ENCODE results near the gene PPM1L. TPM values are rescaled to one million over a fixed set of nuclear protein-coding genes. Genes with fewer than 3 reads are reported as not detected.

Gene PPM1L
- total RNA-seq, 1 experiment from 2014 or later, result 5.0 TPM

DNA sequence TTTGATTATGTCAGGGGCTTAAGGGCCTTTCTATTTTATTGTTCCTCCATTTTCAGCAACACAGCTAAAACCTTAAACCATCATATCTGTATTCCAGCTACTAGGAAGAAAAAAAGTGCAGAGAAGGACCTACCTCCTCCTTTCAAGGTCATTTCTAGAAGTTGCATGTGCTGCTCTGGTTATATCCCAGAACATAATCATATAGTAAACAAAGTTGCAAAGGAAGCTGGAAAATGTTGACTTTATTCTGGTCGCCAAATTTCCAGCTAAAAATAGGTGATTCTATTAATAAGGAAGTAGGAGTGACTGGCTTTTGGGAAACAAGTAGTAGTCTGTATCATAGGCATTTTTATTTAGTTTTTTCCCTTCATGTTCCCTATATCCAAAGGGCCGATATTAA is 370.5 kb downstream of the PPM1L start:
- BruUV-seq (replicated peaks), result no TSS peak
- no peaks in the 10 kb centered on the region for H3K36me3 ChIP-seq (ENCODE audit: low read depth)
- H3K4me3 ChIP-seq, result no peak overlapping the region
- CTCF ChIA-PET, result no interaction called here
- intact Hi-C loops (cut with micrococcal nuclease; ENCODE audit: unreplicated experiment), result no loop called here
- no peak for DNase-seq
- no peak overlapping the region for H2AFZ ChIP-seq
- no peak overlapping the region for H3K27ac ChIP-seq
- no peaks in the 10 kb centered on the region for H3K79me2 ChIP-seq (ENCODE audit: low read depth)
- H3K4me1 ChIP-seq (replicated peaks; ENCODE audit: insufficient read depth), result no peaks in the 10 kb centered on the region
- peaks cover 3% of the 10 kb centered on the region; the same call in 1 of the 2 replicates for H3K9me3 ChIP-seq (ENCODE audit: insufficient read depth, low read depth)
- no peaks in the 10 kb centered on the region for H4K20me1 ChIP-seq (ENCODE audit: insufficient read depth)
- POLR2A ChIA-PET (ENCODE audit: unreplicated experiment), result interaction anchor here (0.5 kb wide), 1 partner anchor 19 kb away, joined by 6 read pairs; no protein-coding TSS in a partner anchor
- H3F3A ChIP-seq (ENCODE audit: insufficient read depth, low read depth), result no peaks in the 10 kb centered on the region
- TF ChIP-seq, protein P1, sequence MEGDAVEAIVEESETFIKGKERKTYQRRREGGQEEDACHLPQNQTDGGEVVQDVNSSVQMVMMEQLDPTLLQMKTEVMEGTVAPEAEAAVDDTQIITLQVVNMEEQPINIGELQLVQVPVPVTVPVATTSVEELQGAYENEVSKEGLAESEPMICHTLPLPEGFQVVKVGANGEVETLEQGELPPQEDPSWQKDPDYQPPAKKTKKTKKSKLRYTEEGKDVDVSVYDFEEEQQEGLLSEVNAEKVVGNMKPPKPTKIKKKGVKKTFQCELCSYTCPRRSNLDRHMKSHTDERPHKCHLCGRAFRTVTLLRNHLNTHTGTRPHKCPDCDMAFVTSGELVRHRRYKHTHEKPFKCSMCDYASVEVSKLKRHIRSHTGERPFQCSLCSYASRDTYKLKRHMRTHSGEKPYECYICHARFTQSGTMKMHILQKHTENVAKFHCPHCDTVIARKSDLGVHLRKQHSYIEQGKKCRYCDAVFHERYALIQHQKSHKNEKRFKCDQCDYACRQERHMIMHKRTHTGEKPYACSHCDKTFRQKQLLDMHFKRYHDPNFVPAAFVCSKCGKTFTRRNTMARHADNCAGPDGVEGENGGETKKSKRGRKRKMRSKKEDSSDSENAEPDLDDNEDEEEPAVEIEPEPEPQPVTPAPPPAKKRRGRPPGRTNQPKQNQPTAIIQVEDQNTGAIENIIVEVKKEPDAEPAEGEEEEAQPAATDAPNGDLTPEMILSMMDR (conservative IDR thresholded peaks at IDR 0.05), result no peak
- no peak for TF ChIP-seq EZH2 (IDR thresholded peaks at IDR 0.05; ENCODE audit: low read depth)
- no peaks in the 10 kb centered on the region; the same call in 1 of the 2 replicates for H3K9me2 ChIP-seq (ENCODE audit: insufficient read depth)
- H3K4me2 ChIP-seq, result no peak overlapping the region
- H3K27me3 ChIP-seq (ENCODE audit: insufficient read depth, low read depth), result no peaks in the 10 kb centered on the region

Other genes with a start within 250 kb of the PPM1L start
- 49.2 and 61.0 TPM in 2 replicates for gene KPNA4, start 190.7 kb upstream of the PPM1L start, total RNA-seq (2021)
- gene ARL14, start 79.1 kb upstream of the PPM1L start, total RNA-seq (2021), result 13.0 and 17.6 TPM in 2 replicates

Data from PC-9 (cell line).